Osteocyte (in vitro differentiated cells): ENCODE data around the gene VMP1. TPM values are rescaled to one million over a fixed set of nuclear protein-coding genes. Genes with fewer than 3 reads are reported as not detected.

Source experiments
- DNase-seq: peaks from one replicate; pipeline ENCODE4 v3.0.0; 2021; ENCODE audit warnings: mixed read lengths; ENCODE audit not compliant: unreplicated experiment; ENCODE audit errors: extremely low spot score
- H3K27ac Mint-ChIP-seq: one replicate; pipeline ENCODE4 v1.8.0; 2021; ENCODE audit warnings: mild to moderate bottlenecking, mixed read lengths; ENCODE audit not compliant: unreplicated experiment
- H3K27me3 Mint-ChIP-seq: one replicate; pipeline ENCODE4 v1.8.0; 2021; ENCODE audit warnings: mixed read lengths; ENCODE audit not compliant: unreplicated experiment
- H3K36me3 Mint-ChIP-seq: one replicate; pipeline ENCODE4 v1.8.0; 2021; ENCODE audit warnings: mixed read lengths; ENCODE audit not compliant: unreplicated experiment
- H3K4me1 Mint-ChIP-seq: one replicate; pipeline ENCODE4 v1.8.0; 2021; ENCODE audit warnings: mixed read lengths; ENCODE audit not compliant: unreplicated experiment
- H3K4me3 Mint-ChIP-seq: one replicate; pipeline ENCODE4 v1.8.0; 2021; ENCODE audit warnings: mild to moderate bottlenecking, moderate library complexity, mixed read lengths; ENCODE audit not compliant: unreplicated experiment
- H3K9me3 Mint-ChIP-seq: one replicate; pipeline ENCODE4 v1.8.0; 2021; ENCODE audit warnings: mixed read lengths; ENCODE audit not compliant: unreplicated experiment
- total RNA-seq: library from RNA; stranded (reverse); gene quantifications from 2 replicates; pipeline ENCODE4 v1.2.1, GENCODE V29; 2021
- TF ChIP-seq, protein P1 (sequence below): fragments of 200-600 bp; sonication (generic); IDR thresholded peaks from 2 replicates; pipeline ENCODE4 v1.5.0; 2021; ENCODE audit warnings: antibody characterized with exemption, mild to moderate bottlenecking, moderate library complexity

The VMP1 gene
- total RNA-seq, 1 donor from 2014 or later = 468 TPM

DNA sequence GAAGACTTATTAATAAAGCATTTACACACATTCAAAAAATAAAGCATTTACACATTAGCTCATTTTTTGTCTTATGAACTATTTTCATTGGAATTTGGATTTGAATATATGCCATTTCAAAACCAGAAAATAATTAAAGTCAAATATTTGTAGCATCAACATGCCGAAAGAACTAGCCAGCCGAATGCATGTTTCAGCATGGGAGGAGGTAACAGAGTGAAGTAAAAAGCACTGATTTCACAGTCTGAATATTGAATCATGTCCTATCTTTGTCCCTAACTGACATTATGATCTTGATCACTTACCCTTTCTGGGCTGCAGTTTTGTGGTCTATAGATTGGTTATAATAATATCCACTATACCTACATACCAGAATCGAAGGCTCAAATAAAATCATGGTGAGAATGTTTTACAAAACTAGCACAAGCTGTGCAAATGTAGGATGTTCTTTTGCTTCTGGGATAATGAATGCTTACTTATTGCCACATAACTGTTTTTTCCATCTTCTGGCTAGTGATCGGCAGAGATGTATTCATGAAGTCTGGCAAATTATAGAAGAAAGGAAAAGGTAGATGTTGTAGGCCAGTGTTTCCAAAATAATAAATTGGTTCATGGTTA lies 100.5 kb downstream of the VMP1 start:
- DNase-seq = no peak
- TF ChIP-seq, protein P1, sequence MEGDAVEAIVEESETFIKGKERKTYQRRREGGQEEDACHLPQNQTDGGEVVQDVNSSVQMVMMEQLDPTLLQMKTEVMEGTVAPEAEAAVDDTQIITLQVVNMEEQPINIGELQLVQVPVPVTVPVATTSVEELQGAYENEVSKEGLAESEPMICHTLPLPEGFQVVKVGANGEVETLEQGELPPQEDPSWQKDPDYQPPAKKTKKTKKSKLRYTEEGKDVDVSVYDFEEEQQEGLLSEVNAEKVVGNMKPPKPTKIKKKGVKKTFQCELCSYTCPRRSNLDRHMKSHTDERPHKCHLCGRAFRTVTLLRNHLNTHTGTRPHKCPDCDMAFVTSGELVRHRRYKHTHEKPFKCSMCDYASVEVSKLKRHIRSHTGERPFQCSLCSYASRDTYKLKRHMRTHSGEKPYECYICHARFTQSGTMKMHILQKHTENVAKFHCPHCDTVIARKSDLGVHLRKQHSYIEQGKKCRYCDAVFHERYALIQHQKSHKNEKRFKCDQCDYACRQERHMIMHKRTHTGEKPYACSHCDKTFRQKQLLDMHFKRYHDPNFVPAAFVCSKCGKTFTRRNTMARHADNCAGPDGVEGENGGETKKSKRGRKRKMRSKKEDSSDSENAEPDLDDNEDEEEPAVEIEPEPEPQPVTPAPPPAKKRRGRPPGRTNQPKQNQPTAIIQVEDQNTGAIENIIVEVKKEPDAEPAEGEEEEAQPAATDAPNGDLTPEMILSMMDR = no peak
- H3K4me1 Mint-ChIP-seq = peaks cover 51% of the 10 kb centered on the region
- H3K36me3 Mint-ChIP-seq = peaks cover 13% of the 10 kb centered on the region
- H3K27ac Mint-ChIP-seq = peak overlapping the region; percentile 71
- H3K27me3 Mint-ChIP-seq = no peaks in the 10 kb centered on the region
- H3K9me3 Mint-ChIP-seq = no peaks in the 10 kb centered on the region
- H3K4me3 Mint-ChIP-seq = no peak overlapping the region

DNA sequence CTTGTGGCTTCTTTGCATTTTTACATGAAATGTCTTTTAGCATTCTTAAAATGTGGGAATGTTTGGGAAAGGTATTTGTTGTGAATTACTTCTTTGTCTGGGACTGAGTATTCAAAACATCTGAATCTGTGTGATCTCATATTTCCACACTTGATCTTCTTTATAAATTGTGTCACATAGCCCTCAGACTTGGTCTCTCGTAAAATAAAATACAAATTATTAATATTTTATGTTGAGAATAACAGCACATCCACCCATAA lies 103.4 kb downstream of the VMP1 start:
- Mint-ChIP-seq H3K9me3 (no peaks in the 10 kb centered on the region), H3K27me3 (no peaks in the 10 kb centered on the region), H3K4me3 (no peak overlapping the region), H3K4me1 (peaks cover 47% of the 10 kb centered on the region), H3K27ac (peak overlapping the region; percentile 54), H3K36me3 (peaks cover 15% of the 10 kb centered on the region)
- DNase-seq = no peak
- TF ChIP-seq, protein P1 = no peak

DNA sequence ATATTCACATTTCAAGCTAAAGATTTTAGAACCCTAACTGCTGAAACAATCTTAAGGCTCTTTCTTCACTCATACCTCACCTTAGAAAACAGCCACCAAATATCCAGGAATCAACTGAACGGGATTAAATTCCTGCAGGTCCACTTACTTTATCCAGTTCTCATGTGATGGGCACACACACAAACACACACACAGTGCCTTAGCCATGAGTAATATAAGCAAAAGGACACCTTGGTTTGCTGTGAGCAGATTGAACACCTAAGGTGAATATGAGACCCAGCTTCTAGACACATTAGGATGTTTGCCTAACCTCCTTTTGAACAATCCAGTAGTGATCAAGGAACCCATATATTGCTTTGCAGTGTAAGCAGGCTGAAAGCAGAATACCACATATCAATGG lies 103.8 kb downstream of the VMP1 start:
- TF ChIP-seq, protein P1 = no peak
- peak overlapping the region; percentile 54 for H3K27ac Mint-ChIP-seq
- H3K4me1 Mint-ChIP-seq = peaks cover 51% of the 10 kb centered on the region
- H3K9me3 Mint-ChIP-seq = no peaks in the 10 kb centered on the region
- peaks cover 17% of the 10 kb centered on the region for H3K36me3 Mint-ChIP-seq
- DNase-seq = no peak
- H3K27me3 Mint-ChIP-seq = no peaks in the 10 kb centered on the region
- H3K4me3 Mint-ChIP-seq = no peak overlapping the region

DNA sequence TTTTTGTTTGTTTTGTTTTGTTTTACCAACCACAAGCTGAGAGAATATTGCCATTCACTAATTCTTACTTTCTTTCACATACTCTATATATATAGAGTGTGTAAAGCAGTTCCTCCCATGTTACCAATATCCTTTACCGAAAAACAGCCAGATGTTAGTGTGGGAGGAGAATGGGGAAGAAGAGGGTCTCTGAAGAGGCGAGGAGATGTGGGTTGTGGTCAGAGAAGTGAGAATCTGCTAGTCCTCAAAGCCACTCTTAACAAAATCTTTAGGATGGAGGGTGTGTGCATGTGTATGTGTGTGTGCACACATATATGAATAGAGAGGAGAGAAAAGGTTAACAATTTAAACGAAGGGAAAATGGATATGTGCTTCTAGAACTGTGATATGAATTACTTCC lies 104.7 kb downstream of the VMP1 start:
- H3K27ac Mint-ChIP-seq = peak overlapping the region; percentile 74
- peaks cover 17% of the 10 kb centered on the region for H3K36me3 Mint-ChIP-seq

DNA sequence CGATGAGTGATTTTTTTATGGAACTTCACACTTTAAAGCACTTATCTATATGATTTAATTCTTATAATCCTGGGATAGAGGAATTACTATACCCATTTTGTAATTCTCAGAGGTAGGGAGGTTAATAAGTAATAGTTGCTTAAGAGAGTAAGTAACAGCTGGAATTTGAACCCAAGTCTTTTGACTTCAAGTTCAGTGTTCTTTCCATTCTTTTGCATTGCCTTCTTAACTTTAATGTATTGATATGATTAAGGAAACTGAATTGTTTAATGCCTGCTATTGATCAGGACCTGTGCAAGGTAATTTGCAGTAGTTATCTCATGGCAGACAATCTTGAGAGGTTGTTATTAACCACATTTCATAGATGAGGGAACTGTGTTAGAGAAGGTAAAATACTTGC lies 106.8 kb downstream of the VMP1 start:
- no peaks in the 10 kb centered on the region for H3K9me3 Mint-ChIP-seq
- peaks cover 15% of the 10 kb centered on the region for H3K36me3 Mint-ChIP-seq
- DNase-seq = no peak
- no peak overlapping the region for H3K4me3 Mint-ChIP-seq
- TF ChIP-seq, protein P1 = no peak
- peak overlapping the region; percentile 47 for H3K27ac Mint-ChIP-seq
- no peaks in the 10 kb centered on the region for H3K27me3 Mint-ChIP-seq
- peaks cover 45% of the 10 kb centered on the region for H3K4me1 Mint-ChIP-seq

More for the DNA sequence above, 104.7 kb downstream of the VMP1 start:
- Mint-ChIP-seq H3K4me1 (peaks cover 53% of the 10 kb centered on the region), H3K27me3 (no peaks in the 10 kb centered on the region), H3K9me3 (no peaks in the 10 kb centered on the region), H3K4me3 (no peak overlapping the region)
- TF ChIP-seq, protein P1 = no peak
- no peak for DNase-seq
